T-helper 1 cell treated with Interleukin-12 subunit alpha and Interleukin-12 subunit beta and Interleukin-4 antibody, amounts not matched to agents 30 ng/mL and 1 ng/mL, for 36 hours (primary cell): ENCODE measurements around the gene GBE1. TPM values are rescaled to one million over a fixed set of nuclear protein-coding genes. Genes with fewer than 3 reads are reported as not detected.

Experiments
- intact Hi-C: fragments of 100-400 bp; cut with micrococcal nuclease; formaldehyde crosslinking; loops from one replicate; pipeline ENCODE4 v1.15.1; 2024
- total RNA-seq: library from RNA; stranded (reverse); gene quantifications from 2 replicates; pipeline ENCODE4 v1.2.3, GENCODE V29; 2022

Gene GBE1
- total RNA-seq, 1 donor from 2014 or later = 22.7 TPM

DNA sequence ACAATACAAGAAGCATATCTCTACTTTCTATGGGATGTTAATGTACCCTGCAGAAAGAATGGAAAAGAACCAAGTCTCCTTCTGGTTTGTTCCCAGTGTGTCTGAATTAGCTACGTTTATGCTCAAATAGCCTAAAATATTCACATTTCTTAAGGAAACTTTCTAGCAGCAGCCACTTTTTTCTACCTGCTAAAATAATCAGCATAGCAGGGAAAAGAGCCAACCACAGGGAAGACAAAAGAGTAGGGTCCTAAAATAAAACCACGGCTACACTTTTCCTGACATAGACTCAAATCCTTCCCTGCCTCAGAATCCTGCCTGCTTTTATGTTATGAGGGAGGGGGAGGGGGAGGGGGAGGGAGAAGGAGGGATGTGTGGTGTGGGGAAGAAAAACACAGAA, 136.7 kb downstream of the GBE1 start:
- intact Hi-C loops = no loop called here

- intact Hi-C loops = no loop called here
Measured at GRCh38 chr3:81622395-81622794, 139.1 kb downstream of the GBE1 start.

DNA sequence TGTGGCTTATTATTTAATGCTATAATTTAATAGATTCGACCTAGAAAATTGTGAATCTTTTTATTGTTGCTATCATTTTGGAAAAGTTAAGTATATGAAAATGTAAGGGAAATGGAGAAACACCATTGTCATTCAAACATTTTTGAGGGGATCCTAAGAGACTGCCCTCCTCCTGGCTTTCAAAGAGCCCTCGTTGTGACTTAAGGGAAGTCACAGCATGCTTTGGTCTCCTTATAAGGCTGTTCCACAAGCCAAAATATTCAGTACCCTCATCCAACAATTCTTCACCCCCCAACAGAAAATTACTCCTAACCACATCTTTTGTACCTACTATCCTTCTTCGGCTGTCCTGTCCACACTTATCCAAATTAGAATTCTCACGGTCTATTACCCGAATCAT, 140.2 kb downstream of the GBE1 start:
- intact Hi-C loops = no loop called here

DNA sequence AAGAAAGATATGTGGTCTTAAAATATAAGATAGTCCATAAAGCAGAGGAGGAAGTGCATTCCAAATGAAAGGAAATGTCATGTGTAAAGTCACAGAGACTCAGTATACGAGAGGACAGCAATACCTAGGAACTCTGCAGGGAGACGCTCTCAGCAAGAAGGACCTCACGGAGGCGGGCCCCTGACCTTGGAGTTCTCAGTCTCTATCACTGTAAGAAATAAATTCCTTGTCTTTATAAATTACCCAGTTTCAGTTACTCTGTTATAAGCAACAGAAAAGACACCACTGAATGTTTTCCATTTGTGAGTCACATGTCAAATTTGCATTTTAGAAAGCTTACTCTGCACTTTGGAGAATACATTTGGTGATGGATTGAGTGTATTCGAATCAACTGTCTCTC, 140.6 kb downstream of the GBE1 start:
- intact Hi-C loops = no loop called here

DNA sequence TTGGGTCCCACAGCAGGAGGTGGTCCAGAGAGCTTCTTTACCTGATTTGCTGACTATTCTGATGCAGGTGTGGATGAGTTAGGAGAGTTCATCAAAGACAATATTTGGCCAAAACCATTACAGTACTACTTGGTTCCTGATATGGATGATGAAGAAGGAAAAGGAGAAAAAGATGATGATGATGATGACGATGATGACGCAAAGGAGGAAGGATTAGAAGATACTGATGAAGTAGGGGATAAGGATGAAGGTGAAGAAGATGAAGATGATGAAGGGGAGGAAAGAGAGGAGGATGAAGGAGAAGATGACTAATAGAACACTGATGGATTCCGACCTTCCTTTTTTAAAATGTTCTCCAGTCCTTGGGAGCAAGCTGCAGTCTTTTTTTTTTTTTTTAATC, 148.7 kb downstream of the GBE1 start:
- intact Hi-C loops = no loop called here

- intact Hi-C loops = no loop called here
Measured at GRCh38 chr3:81602781-81603180, 158.7 kb downstream of the GBE1 start.

GRCh38 chr3:81601707-81602305, 159.6 kb downstream of the GBE1 start:
- intact Hi-C loops = no loop called here

DNA sequence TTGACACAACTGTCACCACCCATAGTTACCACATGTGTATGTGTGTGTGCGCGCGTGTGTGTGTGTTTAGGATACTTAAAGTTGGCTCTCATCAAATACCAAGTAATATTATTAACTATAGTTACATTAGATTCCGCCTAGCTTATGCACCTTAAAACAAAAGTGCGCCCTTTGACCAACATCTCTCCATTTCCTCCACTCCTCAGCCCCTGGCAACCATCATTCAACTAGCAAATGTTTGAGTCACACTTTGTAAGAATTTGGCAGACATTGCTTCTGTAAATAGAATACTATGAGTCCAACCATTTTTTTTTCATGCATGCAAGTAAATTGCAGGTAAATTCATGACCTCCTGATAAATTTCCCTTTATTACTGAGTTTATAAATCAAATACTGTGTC, 169.3 kb downstream of the GBE1 start:
- intact Hi-C loops = no loop called here

- intact Hi-C loops = no loop called here
Measured at GRCh38 chr3:81585937-81586336, 175.5 kb downstream of the GBE1 start.

GRCh38 chr3:81585056-81585455, 176.4 kb downstream of the GBE1 start:
- intact Hi-C loops = no loop called here

DNA sequence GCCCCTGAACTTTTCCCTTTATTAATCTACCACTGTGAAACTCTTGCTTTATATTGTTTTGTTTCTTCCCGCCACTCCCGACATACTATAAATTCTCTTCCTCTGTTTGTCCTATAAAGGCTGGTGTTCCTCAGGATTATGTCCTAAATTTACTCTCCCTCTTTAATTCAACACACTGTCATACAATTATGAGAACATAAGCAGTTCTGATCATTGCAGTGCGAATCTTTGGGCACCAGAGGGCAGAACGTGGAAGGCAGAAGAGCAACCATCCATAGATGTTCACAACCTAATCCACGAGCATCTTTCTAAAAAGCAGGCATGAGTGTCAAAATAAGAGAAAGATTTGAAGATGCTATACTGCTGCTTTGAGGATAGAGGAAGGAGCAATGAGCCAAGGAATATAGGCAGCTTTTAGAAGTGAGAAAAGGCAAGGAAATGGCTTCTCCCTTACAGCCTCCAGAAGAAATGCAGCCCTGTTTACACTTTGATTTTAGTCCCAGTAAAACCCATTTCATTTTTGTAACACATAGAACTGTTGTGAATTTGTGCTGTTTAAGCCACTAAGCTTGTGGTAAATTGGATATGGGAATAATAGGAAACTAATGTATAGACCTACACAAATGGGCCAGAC, 179.4 kb downstream of the GBE1 start:
- intact Hi-C loops = loop anchor here (1.0 to 2.0 kb wide), 2 partner anchors 179 to 551 kb away; partner anchors contain the start of gene GBE1

DNA sequence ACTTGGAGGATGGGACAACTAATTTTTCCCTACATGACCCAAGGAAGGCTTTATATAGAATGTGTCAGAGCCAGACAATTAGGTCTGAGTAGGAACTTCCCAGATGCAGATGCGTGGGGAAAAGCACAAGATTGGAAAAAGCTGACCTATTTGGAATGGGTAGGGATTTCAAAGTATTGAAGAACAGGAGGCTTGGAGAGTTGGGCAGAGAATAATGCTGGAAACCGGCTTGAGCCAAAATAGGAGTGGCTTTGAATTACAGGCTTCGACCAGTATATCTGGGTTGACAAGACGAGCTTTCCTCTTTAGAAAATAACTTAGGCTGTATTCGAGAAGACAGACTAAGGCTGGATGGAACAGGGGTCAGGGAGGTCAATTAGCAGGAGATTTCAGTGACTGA, 181.1 kb downstream of the GBE1 start:
- intact Hi-C loops = no loop called here

- intact Hi-C loops = no loop called here
Measured at GRCh38 chr3:81579744-81580143, 181.7 kb downstream of the GBE1 start.

GRCh38 chr3:81572201-81572756, 189.2 kb downstream of the GBE1 start:
- intact Hi-C loops = no loop called here

- intact Hi-C loops = no loop called here
Measured at GRCh38 chr3:81568378-81568777, 193.1 kb downstream of the GBE1 start.

GRCh38 chr3:81565041-81565440, 196.4 kb downstream of the GBE1 start:
- intact Hi-C loops = no loop called here

DNA sequence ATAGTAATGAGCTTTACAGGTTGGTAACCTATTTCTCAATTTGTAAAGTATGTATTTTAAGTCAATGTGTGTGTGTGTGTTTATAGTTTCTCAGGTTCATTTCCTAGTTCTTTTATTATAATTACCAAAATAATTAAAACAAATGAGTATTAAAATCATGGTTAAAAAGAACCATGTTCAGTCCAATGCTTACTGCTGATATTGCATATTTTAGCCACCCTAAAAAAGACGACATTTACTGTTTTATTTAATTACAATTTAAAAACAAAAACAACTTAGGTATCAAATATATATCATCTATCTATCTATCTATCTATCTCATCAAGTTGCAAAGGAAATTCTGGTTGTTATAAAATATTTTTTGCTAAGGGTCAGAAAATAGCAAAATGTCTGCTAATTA, 203.3 kb downstream of the GBE1 start:
- intact Hi-C loops = no loop called here

- intact Hi-C loops = no loop called here
Measured at GRCh38 chr3:81554801-81555200, 206.6 kb downstream of the GBE1 start.

- intact Hi-C loops = no loop called here
Measured at GRCh38 chr3:81554388-81554787, 207.1 kb downstream of the GBE1 start.

- intact Hi-C loops = no loop called here
Measured at GRCh38 chr3:81550415-81550814, 211.0 kb downstream of the GBE1 start.

GRCh38 chr3:81549831-81550230, 211.6 kb downstream of the GBE1 start:
- intact Hi-C loops = no loop called here

GRCh38 chr3:81549388-81549787, 212.1 kb downstream of the GBE1 start:
- intact Hi-C loops = no loop called here

GRCh38 chr3:81545572-81545971, 215.9 kb downstream of the GBE1 start:
- intact Hi-C loops = no loop called here
